ENCODE results near the gene DPEP3.

The DPEP3 gene

GRCh38 chr16:67949645-67950044, 30.7 kb downstream of the DPEP3 start:
- H3K4me3 ChIP-seq (ENCODE audit: low read depth, low read length), result no peak overlapping the region
- no peak for DNase-seq (ENCODE audit: low read depth)

DNA sequence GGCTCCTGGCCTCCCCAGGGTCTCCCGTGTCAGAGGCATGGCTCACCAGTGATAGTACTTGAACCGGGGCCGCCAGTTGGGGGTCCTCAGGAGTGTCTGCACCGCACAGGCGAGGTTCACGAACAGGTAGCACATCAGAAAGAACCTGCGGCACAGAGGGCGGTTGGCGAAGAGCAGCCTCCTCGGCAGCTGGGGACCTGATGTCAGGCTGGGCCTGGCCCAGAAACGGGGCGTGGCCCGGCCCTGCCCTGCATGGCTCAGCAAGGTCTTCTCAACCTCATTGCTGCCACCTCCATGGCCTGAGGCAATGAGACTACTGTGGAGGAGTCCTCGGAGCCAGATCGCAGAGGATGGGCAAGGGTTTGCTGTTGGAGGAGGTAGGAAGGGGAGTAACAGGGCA, 32.3 kb downstream of the DPEP3 start:
- no peak overlapping the region for H3K4me3 ChIP-seq (ENCODE audit: low read depth, low read length)
- no peak for DNase-seq (ENCODE audit: low read depth)
- no peak for TF ChIP-seq CTCF (IDR thresholded peaks at IDR 0.05; ENCODE audit: control insufficient read depth, extremely low read depth, insufficient read depth)

More at GRCh38 chr16:67949645-67950044, 30.7 kb downstream of the DPEP3 start:
- no peak for TF ChIP-seq CTCF (IDR thresholded peaks at IDR 0.05; ENCODE audit: control insufficient read depth, extremely low read depth, insufficient read depth)

DNA sequence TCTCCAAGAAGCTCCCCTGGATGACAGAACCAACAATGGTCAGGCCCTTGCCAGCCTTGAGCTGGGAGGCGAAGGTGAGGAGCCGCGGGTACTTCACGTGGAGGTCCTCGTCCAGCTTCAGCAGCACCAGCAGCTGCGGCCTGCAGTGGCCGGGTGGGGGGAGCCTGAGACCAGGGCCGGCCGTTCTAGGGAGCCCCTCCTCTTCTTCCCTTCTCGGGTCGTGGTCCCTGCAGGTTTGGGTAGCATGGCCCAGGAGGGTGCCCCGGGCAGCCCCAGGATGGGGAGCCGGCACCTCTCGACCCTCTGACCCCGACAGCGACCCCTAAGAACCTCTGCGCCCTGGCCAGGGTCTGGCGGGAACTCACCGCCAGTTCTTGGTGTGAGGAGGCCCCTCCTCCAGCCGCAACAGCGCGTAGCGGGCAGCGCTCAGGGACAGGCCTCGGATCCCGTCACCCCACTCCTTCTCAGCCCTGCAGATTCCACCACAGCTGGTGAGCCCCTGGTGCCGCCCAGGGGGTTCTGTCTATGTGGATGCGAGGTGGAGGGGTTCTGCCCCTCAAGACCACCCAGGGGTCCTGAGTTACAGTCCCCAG, 33.2 kb downstream of the DPEP3 start:
- no peak for DNase-seq (ENCODE audit: low read depth)
- no peak overlapping the region for H3K4me3 ChIP-seq (ENCODE audit: low read depth, low read length)
- TF ChIP-seq CTCF (IDR thresholded peaks at IDR 0.05; ENCODE audit: control insufficient read depth, extremely low read depth, insufficient read depth), result no peak

GRCh38 chr16:67946128-67946569, 34.1 kb downstream of the DPEP3 start:
- no peak for TF ChIP-seq CTCF (IDR thresholded peaks at IDR 0.05; ENCODE audit: control insufficient read depth, extremely low read depth, insufficient read depth)

DNA sequence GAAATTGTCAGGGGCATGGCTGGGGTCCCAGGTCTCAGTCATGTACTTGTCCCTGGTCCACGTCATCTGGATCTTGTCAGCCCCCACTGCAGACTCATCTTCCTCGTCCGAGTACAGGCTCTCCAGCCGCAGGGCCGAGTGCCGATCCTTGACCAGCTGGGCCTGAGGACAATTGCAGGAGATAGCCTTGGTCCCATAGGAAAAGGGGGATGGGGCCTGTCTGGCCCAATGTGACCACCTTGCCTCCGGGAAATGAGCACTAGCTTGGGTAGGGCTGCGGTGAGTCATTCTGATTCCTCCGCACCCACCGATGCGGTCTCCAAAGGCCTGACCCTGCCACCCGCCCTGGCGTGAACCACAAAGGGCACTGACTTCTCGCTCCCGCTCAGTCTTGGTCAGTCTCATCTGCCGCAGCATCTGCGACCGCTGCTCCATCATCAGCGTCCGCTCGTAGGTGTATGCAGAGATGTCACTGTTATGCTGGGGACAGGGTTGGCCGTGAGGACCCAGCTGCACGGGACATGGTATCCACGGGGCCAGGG, 34.8 kb downstream of the DPEP3 start:
- H3K4me3 ChIP-seq (ENCODE audit: low read depth, low read length), result no peak overlapping the region
- DNase-seq (ENCODE audit: low read depth), result no peak
- TF ChIP-seq CTCF (IDR thresholded peaks at IDR 0.05; ENCODE audit: control insufficient read depth, extremely low read depth, insufficient read depth), result no peak

More at GRCh38 chr16:67946128-67946569, 34.1 kb downstream of the DPEP3 start:
- H3K4me3 ChIP-seq (ENCODE audit: low read depth, low read length), result no peak overlapping the region
- DNase-seq (ENCODE audit: low read depth), result no peak

GRCh38 chr16:67944690-67945391, 35.5 kb downstream of the DPEP3 start:
- DNase-seq (ENCODE audit: low read depth), result no peak
- no peak overlapping the region for H3K4me3 ChIP-seq (ENCODE audit: low read depth, low read length)
- no peak for TF ChIP-seq CTCF (IDR thresholded peaks at IDR 0.05; ENCODE audit: control insufficient read depth, extremely low read depth, insufficient read depth)
